DND-41 (cell line): Measurements from ENCODE around the gene JMJD8.

Experiments used
- EZH2 ChIP-seq: IDR thresholded peaks from 3 replicates; pipeline ENCODE4 v1.6.1; 2012; ENCODE audit warnings: borderline replicate concordance, low read depth, mild to moderate bottlenecking, moderate library complexity, low read length, inconsistent platforms; ENCODE audit not compliant: severe bottlenecking
- TF ChIP-seq, protein P1 (sequence below): IDR thresholded peaks from 2 replicates; pipeline ENCODE4 v1.5.1; 2012; ENCODE audit warnings: borderline replicate concordance, low read length, moderate library complexity, mild to moderate bottlenecking; ENCODE audit not compliant: poor library complexity, severe bottlenecking; ENCODE audit errors: extremely low read depth

GRCh38 chr16:726438-727290, 42.5 kb upstream of the JMJD8 start, which contains the start of the genes CCDC78 and HAGHL:
- TF ChIP-seq, protein P1, sequence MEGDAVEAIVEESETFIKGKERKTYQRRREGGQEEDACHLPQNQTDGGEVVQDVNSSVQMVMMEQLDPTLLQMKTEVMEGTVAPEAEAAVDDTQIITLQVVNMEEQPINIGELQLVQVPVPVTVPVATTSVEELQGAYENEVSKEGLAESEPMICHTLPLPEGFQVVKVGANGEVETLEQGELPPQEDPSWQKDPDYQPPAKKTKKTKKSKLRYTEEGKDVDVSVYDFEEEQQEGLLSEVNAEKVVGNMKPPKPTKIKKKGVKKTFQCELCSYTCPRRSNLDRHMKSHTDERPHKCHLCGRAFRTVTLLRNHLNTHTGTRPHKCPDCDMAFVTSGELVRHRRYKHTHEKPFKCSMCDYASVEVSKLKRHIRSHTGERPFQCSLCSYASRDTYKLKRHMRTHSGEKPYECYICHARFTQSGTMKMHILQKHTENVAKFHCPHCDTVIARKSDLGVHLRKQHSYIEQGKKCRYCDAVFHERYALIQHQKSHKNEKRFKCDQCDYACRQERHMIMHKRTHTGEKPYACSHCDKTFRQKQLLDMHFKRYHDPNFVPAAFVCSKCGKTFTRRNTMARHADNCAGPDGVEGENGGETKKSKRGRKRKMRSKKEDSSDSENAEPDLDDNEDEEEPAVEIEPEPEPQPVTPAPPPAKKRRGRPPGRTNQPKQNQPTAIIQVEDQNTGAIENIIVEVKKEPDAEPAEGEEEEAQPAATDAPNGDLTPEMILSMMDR = no peak
- no peak for TF ChIP-seq EZH2
